Ishikawa (cell line): ENCODE data around the gene KCNJ11.

Experiments
- FOXM1 ChIP-seq: IDR thresholded peaks from 2 replicates; pipeline ENCODE4 v1.6.1; 2012; ENCODE audit warnings: low read depth, borderline replicate concordance
- TAF1 ChIP-seq: IDR thresholded peaks from 2 replicates; pipeline ENCODE4 v1.6.1; 2012; ENCODE audit warnings: low read depth, mild to moderate bottlenecking
- TCF12 ChIP-seq: IDR thresholded peaks from 2 replicates; pipeline ENCODE4 v1.6.1; 2012; ENCODE audit warnings: low read depth
- TEAD4 ChIP-seq: IDR thresholded peaks from 2 replicates; pipeline ENCODE4 v1.6.1; 2012
- YY1 ChIP-seq: IDR thresholded peaks from 2 replicates; pipeline ENCODE4 v1.6.1; 2012; ENCODE audit warnings: low read depth
- TF ChIP-seq, protein P1 (sequence below): IDR thresholded peaks from 2 replicates; pipeline ENCODE4 v1.6.1; 2012; ENCODE audit warnings: low read depth, mild to moderate bottlenecking

DNA sequence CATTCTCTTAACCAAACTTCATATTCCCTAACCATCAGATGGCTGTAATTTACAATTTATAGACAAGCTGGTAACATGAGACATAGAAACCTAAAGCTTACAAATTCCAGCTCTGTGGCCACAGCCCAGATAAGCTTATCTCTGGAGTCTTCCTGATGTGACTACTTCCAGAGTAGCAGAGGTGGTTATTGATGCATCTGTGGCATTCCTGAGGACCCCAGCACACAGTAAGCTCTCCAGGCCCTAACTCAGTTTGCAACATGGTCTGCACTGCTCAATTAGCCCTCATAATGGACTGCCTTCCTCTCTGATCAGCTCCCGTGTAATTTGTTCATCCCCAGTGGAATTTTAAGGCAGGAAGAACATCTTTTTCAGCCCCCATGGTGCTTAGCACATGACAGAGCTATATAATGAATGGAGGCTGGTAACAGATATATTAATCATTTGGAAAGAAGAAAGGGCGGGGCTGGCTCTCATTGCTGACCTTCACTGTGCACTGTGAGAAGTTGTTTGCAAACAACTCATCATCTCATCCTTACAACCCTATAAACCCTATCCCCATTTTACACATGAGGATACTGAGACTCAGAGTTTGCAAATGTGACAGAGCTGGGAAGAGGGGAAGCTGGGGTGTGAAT lies 30.1 kb upstream of the KCNJ11 start:
- TF ChIP-seq, protein P1, sequence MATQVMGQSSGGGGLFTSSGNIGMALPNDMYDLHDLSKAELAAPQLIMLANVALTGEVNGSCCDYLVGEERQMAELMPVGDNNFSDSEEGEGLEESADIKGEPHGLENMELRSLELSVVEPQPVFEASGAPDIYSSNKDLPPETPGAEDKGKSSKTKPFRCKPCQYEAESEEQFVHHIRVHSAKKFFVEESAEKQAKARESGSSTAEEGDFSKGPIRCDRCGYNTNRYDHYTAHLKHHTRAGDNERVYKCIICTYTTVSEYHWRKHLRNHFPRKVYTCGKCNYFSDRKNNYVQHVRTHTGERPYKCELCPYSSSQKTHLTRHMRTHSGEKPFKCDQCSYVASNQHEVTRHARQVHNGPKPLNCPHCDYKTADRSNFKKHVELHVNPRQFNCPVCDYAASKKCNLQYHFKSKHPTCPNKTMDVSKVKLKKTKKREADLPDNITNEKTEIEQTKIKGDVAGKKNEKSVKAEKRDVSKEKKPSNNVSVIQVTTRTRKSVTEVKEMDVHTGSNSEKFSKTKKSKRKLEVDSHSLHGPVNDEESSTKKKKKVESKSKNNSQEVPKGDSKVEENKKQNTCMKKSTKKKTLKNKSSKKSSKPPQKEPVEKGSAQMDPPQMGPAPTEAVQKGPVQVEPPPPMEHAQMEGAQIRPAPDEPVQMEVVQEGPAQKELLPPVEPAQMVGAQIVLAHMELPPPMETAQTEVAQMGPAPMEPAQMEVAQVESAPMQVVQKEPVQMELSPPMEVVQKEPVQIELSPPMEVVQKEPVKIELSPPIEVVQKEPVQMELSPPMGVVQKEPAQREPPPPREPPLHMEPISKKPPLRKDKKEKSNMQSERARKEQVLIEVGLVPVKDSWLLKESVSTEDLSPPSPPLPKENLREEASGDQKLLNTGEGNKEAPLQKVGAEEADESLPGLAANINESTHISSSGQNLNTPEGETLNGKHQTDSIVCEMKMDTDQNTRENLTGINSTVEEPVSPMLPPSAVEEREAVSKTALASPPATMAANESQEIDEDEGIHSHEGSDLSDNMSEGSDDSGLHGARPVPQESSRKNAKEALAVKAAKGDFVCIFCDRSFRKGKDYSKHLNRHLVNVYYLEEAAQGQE = no peak
- TF ChIP-seq FOXM1 (no peak), TEAD4 (no peak), YY1 (no peak), TAF1 (no peak), TCF12 (no peak)
